Stimulated activated naive CD8-positive, alpha-beta T cell treated with anti-CD3 and anti-CD28 coated beads, Interleukin-15, Interleukin-2, amounts not matched to agents 100 ng/mL and 50 ng/mL, for 24 hours (primary cell): Measurements from ENCODE around the gene FIBP.

ENCODE experiments used
- H3K27ac Mint-ChIP-seq: one replicate; pipeline ENCODE4 v1.8.0; 2021; ENCODE audit warnings: mild to moderate bottlenecking, mixed read lengths
- H3K27me3 Mint-ChIP-seq: one replicate; pipeline ENCODE4 v1.8.0; 2021; ENCODE audit warnings: mixed read lengths
- H3K36me3 Mint-ChIP-seq: one replicate; pipeline ENCODE4 v1.8.0; 2021; ENCODE audit warnings: low read depth, mixed read lengths
- H3K4me1 Mint-ChIP-seq: one replicate; pipeline ENCODE4 v1.8.0; 2021; ENCODE audit warnings: low read depth, mixed read lengths
- H3K4me3 Mint-ChIP-seq: one replicate; pipeline ENCODE4 v1.8.0; 2021; ENCODE audit warnings: mild to moderate bottlenecking, mixed read lengths
- H3K9me3 Mint-ChIP-seq: one replicate; pipeline ENCODE4 v1.8.0; 2021; ENCODE audit warnings: mixed read lengths

The FIBP gene

GRCh38 chr11:65918211-65919140, 30.2 kb upstream of the FIBP start, which contains the start of gene C11orf68:
C11orf68 (minus strand) TSS chr11:65919062; CDS start chr11:65919031, 31 bp downstream.
- peak within 1 kb of the TSS; percentile 92 for H3K4me3 Mint-ChIP-seq
- no peaks in the 10 kb centered on the region for H3K9me3 Mint-ChIP-seq
- peak within 1 kb of the TSS; percentile 88 for H3K27ac Mint-ChIP-seq
- peaks cover 56% of the 10 kb centered on the region for H3K4me1 Mint-ChIP-seq
- peaks cover 18% of the 10 kb centered on the region for H3K36me3 Mint-ChIP-seq
- no peaks in the 10 kb centered on the region for H3K27me3 Mint-ChIP-seq

DNA sequence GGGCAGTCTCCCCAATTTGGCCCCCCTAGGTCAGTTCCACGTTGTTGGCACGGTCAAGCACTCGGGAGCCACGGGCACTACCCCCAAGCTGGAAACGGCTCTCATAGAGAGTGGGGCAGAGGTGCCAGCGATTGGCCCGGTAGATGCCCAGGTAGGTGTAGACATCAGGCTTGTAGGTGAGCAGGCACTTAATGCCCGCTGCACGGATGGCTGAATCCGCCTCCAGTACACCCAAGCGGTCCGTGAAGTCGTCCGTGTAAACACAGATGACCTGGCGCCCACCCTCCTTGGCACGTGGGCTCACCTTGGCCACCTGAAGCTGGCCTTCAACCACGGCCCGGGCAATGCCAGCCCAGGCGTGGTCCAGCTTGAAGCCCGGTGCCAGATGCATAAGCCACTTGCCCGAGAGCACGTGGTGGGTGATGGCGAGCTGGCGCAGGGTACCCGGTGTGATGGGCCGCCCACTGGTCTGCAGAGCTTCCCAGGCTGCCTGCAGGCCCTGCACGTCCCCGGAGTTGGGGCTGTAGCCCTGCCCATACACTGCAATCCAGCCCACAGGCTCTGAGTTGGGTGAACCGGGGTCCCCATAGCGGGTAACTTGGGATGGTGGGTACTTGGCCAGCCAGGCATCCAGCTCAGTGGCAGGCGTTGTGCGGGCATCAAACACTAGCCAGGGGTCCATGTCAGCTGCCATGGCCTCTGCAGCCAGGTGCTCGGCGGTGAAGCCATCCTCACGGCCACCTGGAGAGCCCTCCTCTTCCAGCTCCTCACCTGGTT, 29.4 kb upstream of the FIBP start:
- Mint-ChIP-seq H3K4me1 (peaks cover 60% of the 10 kb centered on the region), H3K9me3 (no peaks in the 10 kb centered on the region), H3K4me3 (peak overlapping the region; percentile 92), H3K27ac (peak overlapping the region; percentile 88), H3K36me3 (peaks cover 10% of the 10 kb centered on the region), H3K27me3 (no peaks in the 10 kb centered on the region)

DNA sequence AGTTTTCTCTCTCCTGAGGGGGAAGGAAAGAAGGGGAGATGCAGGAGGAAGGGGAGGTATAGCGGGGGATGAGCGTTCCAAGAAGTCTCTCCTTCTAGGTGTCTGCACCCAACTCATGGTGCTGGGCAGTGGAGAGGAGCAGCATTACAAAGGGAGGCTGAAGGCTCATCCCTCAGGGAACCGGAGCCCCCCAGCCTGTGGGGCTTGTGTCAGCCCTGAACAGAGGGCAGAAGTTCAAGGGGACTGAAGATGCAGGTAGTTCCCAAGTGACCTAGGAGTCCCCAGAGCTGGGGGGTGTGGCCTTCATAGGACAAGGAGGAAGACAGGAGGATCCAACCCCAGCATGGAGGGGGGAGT, 28.8 kb upstream of the FIBP start:
- H3K4me1 Mint-ChIP-seq = peaks cover 56% of the 10 kb centered on the region
- H3K36me3 Mint-ChIP-seq = peaks cover 4% of the 10 kb centered on the region
- no peaks in the 10 kb centered on the region for H3K27me3 Mint-ChIP-seq
- H3K27ac Mint-ChIP-seq = peak overlapping the region; percentile 55
- peak overlapping the region; percentile 65 for H3K4me3 Mint-ChIP-seq
- H3K9me3 Mint-ChIP-seq = no peaks in the 10 kb centered on the region

- Mint-ChIP-seq H3K27me3 (no peaks in the 10 kb centered on the region), H3K27ac (no peak overlapping the region), H3K9me3 (no peaks in the 10 kb centered on the region), H3K36me3 (no peaks in the 10 kb centered on the region), H3K4me1 (peaks cover 57% of the 10 kb centered on the region), H3K4me3 (peak overlapping the region; percentile 65)
Measured at GRCh38 chr11:65916391-65916790, 28.1 kb upstream of the FIBP start.

- Mint-ChIP-seq H3K36me3 (no peaks in the 10 kb centered on the region), H3K27me3 (no peaks in the 10 kb centered on the region), H3K9me3 (no peaks in the 10 kb centered on the region), H3K27ac (no peak overlapping the region), H3K4me1 (peaks cover 57% of the 10 kb centered on the region), H3K4me3 (no peak overlapping the region)
Measured at GRCh38 chr11:65915821-65916251, 27.6 kb upstream of the FIBP start.

GRCh38 chr11:65915101-65915820, 27.0 kb upstream of the FIBP start:
- Mint-ChIP-seq H3K9me3 (no peaks in the 10 kb centered on the region), H3K4me1 (peaks cover 51% of the 10 kb centered on the region), H3K36me3 (no peaks in the 10 kb centered on the region), H3K27ac (no peak overlapping the region), H3K27me3 (no peaks in the 10 kb centered on the region), H3K4me3 (no peak overlapping the region)

- peaks cover 47% of the 10 kb centered on the region for H3K4me1 Mint-ChIP-seq
- H3K36me3 Mint-ChIP-seq = no peaks in the 10 kb centered on the region
- no peak overlapping the region for H3K27ac Mint-ChIP-seq
- no peaks in the 10 kb centered on the region for H3K27me3 Mint-ChIP-seq
- H3K9me3 Mint-ChIP-seq = no peaks in the 10 kb centered on the region
- no peak overlapping the region for H3K4me3 Mint-ChIP-seq
Measured at GRCh38 chr11:65912845-65913244, 24.6 kb upstream of the FIBP start.

DNA sequence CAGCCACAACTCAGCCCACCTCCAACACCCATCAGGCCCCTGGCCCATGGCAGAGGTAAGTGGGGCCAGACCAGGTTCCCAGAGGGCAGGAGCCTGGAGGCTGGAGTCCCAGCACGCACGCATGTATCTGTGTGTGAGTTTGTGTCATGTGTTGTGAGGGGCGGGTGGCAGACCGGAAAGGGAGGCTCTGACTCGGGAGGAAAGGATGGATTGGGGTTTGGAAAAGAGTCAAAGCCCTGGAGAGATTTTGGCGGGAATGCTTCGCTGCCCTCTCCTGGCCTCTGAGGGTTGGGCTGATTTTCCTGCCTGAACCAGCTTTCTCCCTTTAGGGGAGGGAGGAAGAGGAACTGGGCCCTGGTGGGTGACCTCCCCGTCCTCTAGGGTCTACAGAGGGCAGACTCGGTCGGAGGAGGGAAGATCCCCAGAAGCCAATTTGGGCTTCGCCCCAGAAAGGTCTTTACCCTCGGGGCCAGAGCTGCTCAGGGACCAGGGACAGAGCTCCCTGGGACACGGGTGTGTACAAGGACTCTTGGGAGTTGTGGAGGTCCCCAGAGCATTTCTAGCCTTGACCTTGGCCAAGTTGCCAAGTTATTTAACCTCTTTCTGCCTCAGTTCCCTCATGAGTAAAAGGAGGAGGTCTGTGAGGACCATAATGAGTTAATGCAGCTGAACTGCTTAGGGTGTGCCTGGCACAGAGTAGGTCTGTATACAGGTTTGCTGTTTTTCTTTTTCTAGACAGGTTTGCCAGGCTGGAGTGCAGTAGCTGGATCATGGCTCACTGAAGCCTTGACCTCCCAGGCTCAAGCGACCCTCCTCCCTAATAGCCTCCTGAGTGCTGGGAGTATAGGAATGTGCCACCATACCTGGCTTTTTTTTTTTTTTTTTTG, 23.7 kb upstream of the FIBP start:
- H3K27ac Mint-ChIP-seq = peak overlapping the region; percentile 12
- H3K36me3 Mint-ChIP-seq = no peaks in the 10 kb centered on the region
- no peaks in the 10 kb centered on the region for H3K9me3 Mint-ChIP-seq
- no peaks in the 10 kb centered on the region for H3K27me3 Mint-ChIP-seq
- H3K4me1 Mint-ChIP-seq = peaks cover 43% of the 10 kb centered on the region
- H3K4me3 Mint-ChIP-seq = no peak overlapping the region

- Mint-ChIP-seq H3K27me3 (no peaks in the 10 kb centered on the region), H3K9me3 (no peaks in the 10 kb centered on the region), H3K4me1 (peaks cover 14% of the 10 kb centered on the region), H3K27ac (no peak overlapping the region), H3K4me3 (no peak overlapping the region), H3K36me3 (no peaks in the 10 kb centered on the region)
Measured at GRCh38 chr11:65907878-65908277, 19.6 kb upstream of the FIBP start.

DNA sequence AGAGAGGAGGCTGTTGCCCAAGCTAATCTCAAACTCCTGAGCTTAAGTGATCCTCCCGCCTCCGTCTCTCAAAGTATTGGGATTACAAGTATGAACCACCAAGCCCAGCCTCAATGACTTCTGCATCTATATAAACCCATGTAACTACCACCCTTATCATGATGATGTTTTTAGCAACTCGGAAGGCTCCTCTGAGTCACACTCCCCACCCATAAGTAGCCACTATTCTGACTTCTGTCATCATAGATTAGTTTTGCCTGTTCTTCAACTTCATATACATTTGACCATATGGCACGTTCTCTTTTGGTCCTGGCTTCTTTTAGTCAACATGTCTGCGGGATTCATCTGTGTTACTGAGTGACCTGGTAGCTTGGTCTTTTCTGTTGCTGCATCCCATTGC, 18.3 kb upstream of the FIBP start:
- H3K9me3 Mint-ChIP-seq = no peaks in the 10 kb centered on the region
- H3K27ac Mint-ChIP-seq = no peak overlapping the region
- H3K4me3 Mint-ChIP-seq = no peak overlapping the region
- H3K27me3 Mint-ChIP-seq = no peaks in the 10 kb centered on the region
- H3K36me3 Mint-ChIP-seq = no peaks in the 10 kb centered on the region
- H3K4me1 Mint-ChIP-seq = peaks cover 16% of the 10 kb centered on the region

GRCh38 chr11:65903715-65904114, 15.4 kb upstream of the FIBP start:
- Mint-ChIP-seq H3K4me1 (peaks cover 14% of the 10 kb centered on the region), H3K27me3 (no peaks in the 10 kb centered on the region)

GRCh38 chr11:65903068-65903481, 14.8 kb upstream of the FIBP start:
- Mint-ChIP-seq H3K36me3 (peaks cover 5% of the 10 kb centered on the region), H3K4me1 (peaks cover 20% of the 10 kb centered on the region), H3K27me3 (no peaks in the 10 kb centered on the region), H3K4me3 (no peak overlapping the region), H3K27ac (no peak overlapping the region), H3K9me3 (no peaks in the 10 kb centered on the region)

More at GRCh38 chr11:65903715-65904114, 15.4 kb upstream of the FIBP start:
- Mint-ChIP-seq H3K36me3 (peaks cover 3% of the 10 kb centered on the region), H3K9me3 (no peaks in the 10 kb centered on the region), H3K27ac (no peak overlapping the region), H3K4me3 (no peak overlapping the region)

DNA sequence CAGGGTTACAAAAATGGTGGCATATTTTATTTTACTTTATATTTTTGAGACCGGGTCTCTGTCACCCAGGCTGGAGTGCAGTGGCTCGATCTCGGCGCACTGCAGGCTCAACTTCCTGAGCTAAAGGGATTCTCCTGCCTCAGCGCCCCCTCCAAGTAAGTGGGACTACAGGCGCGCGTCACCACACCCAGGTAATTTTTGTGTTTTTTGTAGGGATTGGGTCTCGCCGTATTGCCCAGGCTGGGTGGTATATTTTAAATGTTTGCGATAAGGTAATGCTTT, 12.6 kb upstream of the FIBP start:
- Mint-ChIP-seq H3K4me3 (peak overlapping the region; percentile 60), H3K36me3 (peaks cover 22% of the 10 kb centered on the region), H3K4me1 (peaks cover 40% of the 10 kb centered on the region), H3K9me3 (no peaks in the 10 kb centered on the region), H3K27me3 (no peaks in the 10 kb centered on the region), H3K27ac (peak overlapping the region; percentile 55)
